ENCODE data around the gene MEPCE. TPM values are rescaled to one million over a fixed set of nuclear protein-coding genes. Genes with fewer than 3 reads are reported as not detected.

The MEPCE gene
- total and polyA plus RNA-seq, 2 experiments from 2014 or later, result 15.8 to 23.1 TPM

GRCh38 chr7:100483090-100483721 is 53.6 kb downstream of the MEPCE start:
- Histone ChIP-seq H3K9me3 (ENCODE audit: low read depth) (no peaks in the 10 kb centered on the region), H3K4me3 (peak overlapping the region; percentile 96), H3K27me3 (no peaks in the 10 kb centered on the region), H3K79me2 (peaks cover 10% of the 10 kb centered on the region), H3K9me2 (replicated peaks; ENCODE audit: insufficient read depth) (no peaks in the 10 kb centered on the region), H3K27ac (peak overlapping the region; percentile 53), H3K36me3 (replicated peaks; ENCODE audit: insufficient read depth, low read depth) (no peaks in the 10 kb centered on the region), H2AFZ (peak overlapping the region; percentile 66), H4K20me1 (ENCODE audit: insufficient read depth, poor library complexity, severe bottlenecking) (no peaks in the 10 kb centered on the region), H3K4me1 (ENCODE audit: insufficient read depth) (peaks cover 5% of the 10 kb centered on the region), H3K4me2 (peak overlapping the region; percentile 99)
- 1% methylated on average over 33 of the region's 79 CpGs for WGBS (ENCODE audit: low lambda C conversion rate, missing lambda C conversion rate)
- DNase-seq (ENCODE audit: low spot score), result peak; percentile 88
- TF ChIP-seq, protein P1, sequence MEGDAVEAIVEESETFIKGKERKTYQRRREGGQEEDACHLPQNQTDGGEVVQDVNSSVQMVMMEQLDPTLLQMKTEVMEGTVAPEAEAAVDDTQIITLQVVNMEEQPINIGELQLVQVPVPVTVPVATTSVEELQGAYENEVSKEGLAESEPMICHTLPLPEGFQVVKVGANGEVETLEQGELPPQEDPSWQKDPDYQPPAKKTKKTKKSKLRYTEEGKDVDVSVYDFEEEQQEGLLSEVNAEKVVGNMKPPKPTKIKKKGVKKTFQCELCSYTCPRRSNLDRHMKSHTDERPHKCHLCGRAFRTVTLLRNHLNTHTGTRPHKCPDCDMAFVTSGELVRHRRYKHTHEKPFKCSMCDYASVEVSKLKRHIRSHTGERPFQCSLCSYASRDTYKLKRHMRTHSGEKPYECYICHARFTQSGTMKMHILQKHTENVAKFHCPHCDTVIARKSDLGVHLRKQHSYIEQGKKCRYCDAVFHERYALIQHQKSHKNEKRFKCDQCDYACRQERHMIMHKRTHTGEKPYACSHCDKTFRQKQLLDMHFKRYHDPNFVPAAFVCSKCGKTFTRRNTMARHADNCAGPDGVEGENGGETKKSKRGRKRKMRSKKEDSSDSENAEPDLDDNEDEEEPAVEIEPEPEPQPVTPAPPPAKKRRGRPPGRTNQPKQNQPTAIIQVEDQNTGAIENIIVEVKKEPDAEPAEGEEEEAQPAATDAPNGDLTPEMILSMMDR (IDR thresholded peaks at IDR 0.05; ENCODE audit: poor library complexity), result peak; percentile 84
- TF ChIP-seq EZH2 (IDR thresholded peaks at IDR 0.05; ENCODE audit: borderline replicate concordance) (no peak), EZH2phosphoT487 (IDR thresholded peaks at IDR 0.05; ENCODE audit: low read depth, severe bottlenecking, unreplicated experiment) (no peak)

Other genes with a start within 250 kb of the MEPCE start
- gene PVRIG, start 209.9 kb upstream of the MEPCE start, total RNA-seq, result not detected in 2 replicates
- gene PVRIG, start 209.9 kb upstream of the MEPCE start, polyA plus RNA-seq, result 1.4 TPM in 2 replicates
- gene SPDYE3, start 122.1 kb upstream of the MEPCE start, total RNA-seq, result not detected in 2 replicates
- 3.3 and 3.4 TPM in 2 replicates for gene SPDYE3, start 122.1 kb upstream of the MEPCE start, polyA plus RNA-seq
- gene PILRB, start 71.7 kb upstream of the MEPCE start, total RNA-seq, result 17.8 and 33.2 TPM in 2 replicates
- 37.4 and 63.4 TPM in 2 replicates for gene PILRB, start 71.7 kb upstream of the MEPCE start, polyA plus RNA-seq
- gene PILRA, start 56.3 kb upstream of the MEPCE start, total RNA-seq, result 0.24 and 2.2 TPM in 2 replicates
- 1.1 and 3.0 TPM in 2 replicates for gene PILRA, start 56.3 kb upstream of the MEPCE start, polyA plus RNA-seq
- gene ZCWPW1, start 1.1 kb upstream of the MEPCE start, total RNA-seq, result 1.8 and 2.2 TPM in 2 replicates
- gene ZCWPW1, start 1.1 kb upstream of the MEPCE start, polyA plus RNA-seq, result 3.3 and 4.9 TPM in 2 replicates
- 10.0 and 12.8 TPM in 2 replicates for gene PPP1R35, start 6.7 kb downstream of the MEPCE start, total RNA-seq
- gene PPP1R35, start 6.7 kb downstream of the MEPCE start, polyA plus RNA-seq, result 39.6 and 50.3 TPM in 2 replicates
- 0.13 and 0.72 TPM in 2 replicates for gene SPACDR, start 34.4 kb downstream of the MEPCE start, total RNA-seq
- 0.46 TPM in 1 of 2 replicates, not detected in the other for gene SPACDR, start 34.4 kb downstream of the MEPCE start, polyA plus RNA-seq
- 25.4 and 26.2 TPM in 2 replicates for gene TSC22D4, start 49.4 kb downstream of the MEPCE start, total RNA-seq
- gene TSC22D4, start 49.4 kb downstream of the MEPCE start, polyA plus RNA-seq, result 89.6 and 90.7 TPM in 2 replicates
- 1.6 and 2.4 TPM in 2 replicates for gene NYAP1, start 54.1 kb downstream of the MEPCE start, total RNA-seq
- 0.68 TPM in 1 of 2 replicates, not detected in the other for gene NYAP1, start 54.1 kb downstream of the MEPCE start, polyA plus RNA-seq
- gene AGFG2, start 109.4 kb downstream of the MEPCE start, total RNA-seq, result 32.8 and 38.6 TPM in 2 replicates
- gene AGFG2, start 109.4 kb downstream of the MEPCE start, polyA plus RNA-seq, result 33.3 and 53.7 TPM in 2 replicates
- not detected in 2 replicates for gene SAP25, start 144.1 kb downstream of the MEPCE start, total RNA-seq
- 1.8 and 4.0 TPM in 2 replicates for gene SAP25, start 144.1 kb downstream of the MEPCE start, polyA plus RNA-seq
- gene LRCH4, start 156.3 kb downstream of the MEPCE start, total RNA-seq, result 34.0 and 40.3 TPM in 2 replicates
- gene LRCH4, start 156.3 kb downstream of the MEPCE start, polyA plus RNA-seq, result 105 and 129 TPM in 2 replicates
- 1.1 and 1.4 TPM in 2 replicates for gene FBXO24, start 156.5 kb downstream of the MEPCE start, total RNA-seq
- gene FBXO24, start 156.5 kb downstream of the MEPCE start, polyA plus RNA-seq, result 0.49 and 1.6 TPM in 2 replicates
- 64.2 and 90.0 TPM in 2 replicates for gene PCOLCE, start 172.5 kb downstream of the MEPCE start, total RNA-seq
- 249 and 343 TPM in 2 replicates for gene PCOLCE, start 172.5 kb downstream of the MEPCE start, polyA plus RNA-seq
- 8.8 and 10.4 TPM in 2 replicates for gene MOSPD3, start 182.7 kb downstream of the MEPCE start, total RNA-seq
- gene MOSPD3, start 182.7 kb downstream of the MEPCE start, polyA plus RNA-seq, result 39.2 and 44.4 TPM in 2 replicates
- gene TFR2, start 211.7 kb downstream of the MEPCE start, total RNA-seq, result 12.5 and 13.5 TPM in 2 replicates
- gene TFR2, start 211.7 kb downstream of the MEPCE start, polyA plus RNA-seq, result 11.1 and 16.8 TPM in 2 replicates
- not detected in 2 replicates for gene ACTL6B, start 226.6 kb downstream of the MEPCE start, total RNA-seq
- not detected in 2 replicates for gene ACTL6B, start 226.6 kb downstream of the MEPCE start, polyA plus RNA-seq
- gene GNB2, start 243.9 kb downstream of the MEPCE start, total RNA-seq, result 99.6 and 111 TPM in 2 replicates
- 204 and 222 TPM in 2 replicates for gene GNB2, start 243.9 kb downstream of the MEPCE start, polyA plus RNA-seq

Data from hepatocyte (in vitro differentiated cells).